ENCODE data around the gene SMARCD3.
A peak's percentile ranks its signal among the peaks of the same experiment; 100 is the strongest.

GRCh38 chr7:151244196-151244840, 4.2 kb downstream of the SMARCD3 start:
- peak in 2 of 3 experiments; percentile 96 to 97; a peak in 4 of 6 replicates for TF ChIP-seq CTCF (IDR thresholded peaks at IDR 0.05 in 2 of 3, conservative IDR thresholded peaks at IDR 0.05 in 1 of 3; ENCODE audit: borderline replicate concordance in 1 of 3, insufficient read depth in 1 of 3, low read depth in 2 of 3, low read length in 2 of 3)
- TF ChIP-seq ZBTB33 (IDR thresholded peaks at IDR 0.05; ENCODE audit: extremely low read depth, insufficient replicate concordance, low read length): no peak
- no peak for TF ChIP-seq JUND (IDR thresholded peaks at IDR 0.05)
- TF ChIP-seq CEBPB (IDR thresholded peaks at IDR 0.05; ENCODE audit: low read depth): no peak
- no peak for TF ChIP-seq REST (IDR thresholded peaks at IDR 0.05; ENCODE audit: low read depth)
- no peak for TF ChIP-seq POLR2A (IDR thresholded peaks at IDR 0.05; ENCODE audit: borderline replicate concordance, extremely low read depth, insufficient read depth, insufficient read length)
- no peak for TF ChIP-seq SIN3A (IDR thresholded peaks at IDR 0.05; ENCODE audit: low read depth)
- TF ChIP-seq ATF3 (IDR thresholded peaks at IDR 0.05): no peak
- TF ChIP-seq EGR1 (IDR thresholded peaks at IDR 0.05; ENCODE audit: low read depth): no peak
- TF ChIP-seq POLR2AphosphoS5 (IDR thresholded peaks at IDR 0.05; ENCODE audit: low read depth, low read length): no peak
- no peak for TF ChIP-seq EZH2phosphoT487 (IDR thresholded peaks at IDR 0.05; ENCODE audit: borderline replicate concordance)
- no peak for TF ChIP-seq EZH2 (IDR thresholded peaks at IDR 0.05)
- TF ChIP-seq ZNF274 (IDR thresholded peaks at IDR 0.05; ENCODE audit: low read depth, low read length): no peak
- TF ChIP-seq MAX (IDR thresholded peaks at IDR 0.05): no peak
